ENCODE measurements around the gene SERBP1.
"Not testable (repeated sequence)": the region's sequence is repeated elsewhere in the genome, so short reads cannot be mapped to it uniquely, and the experiment has no call there.

The SERBP1 gene

GRCh38 chr1:67431156-67431765, 1.1 kb upstream of the SERBP1 start:
- Histone ChIP-seq H3K27ac (ENCODE audit: low read depth, low read length) (peak overlapping the region; percentile 95), H3K4me3 (ENCODE audit: low read depth in 1 of 5, low read length in 5 of 5) (peak overlapping the region; percentile 81 to 96 (median 91)), H3K4me1 (ENCODE audit: control insufficient read depth in 5 of 5, insufficient read depth in 5 of 5, low read length in 5 of 5) (peaks cover 5 to 44% (median 38%) of the 10 kb centered on the region in 5 donors), H3K9me3 (ENCODE audit: control insufficient read depth in 5 of 5, low read length in 5 of 5) (no peaks in the 10 kb centered on the region), H3K9ac (ENCODE audit: low read length in 5 of 5) (peak overlapping the region; percentile 72 to 97 (median 95)), H3K27me3 (ENCODE audit: control insufficient read depth in 5 of 5, insufficient read depth in 4 of 5, low read length in 5 of 5) (no peaks in the 10 kb centered on the region), H3K36me3 (ENCODE audit: control insufficient read depth in 5 of 5, insufficient read depth in 5 of 5, low read length in 5 of 5) (no peaks in the 10 kb centered on the region)

- no peaks in the 10 kb centered on the region for H3K27me3 ChIP-seq (ENCODE audit: control insufficient read depth in 5 of 5, insufficient read depth in 4 of 5, low read length in 5 of 5)
- peak overlapping the region; percentile 81 to 98 (median 91) for H3K4me3 ChIP-seq (ENCODE audit: low read depth in 1 of 5, low read length in 5 of 5)
- peak overlapping the region; percentile 81 to 98 (median 92) for H3K9ac ChIP-seq (ENCODE audit: low read length in 5 of 5)
- no peaks in the 10 kb centered on the region for H3K9me3 ChIP-seq (ENCODE audit: control insufficient read depth in 5 of 5, low read length in 5 of 5)
- peak overlapping the region; percentile 95 for H3K27ac ChIP-seq (ENCODE audit: low read depth, low read length)
- peaks cover 5 to 48% (median 39%) of the 10 kb centered on the region in 5 donors for H3K4me1 ChIP-seq (ENCODE audit: control insufficient read depth in 5 of 5, insufficient read depth in 5 of 5, low read length in 5 of 5)
- H3K36me3 ChIP-seq (ENCODE audit: control insufficient read depth in 5 of 5, insufficient read depth in 5 of 5, low read length in 5 of 5): peaks cover 8 to 13% (median 11%) of the 10 kb centered on the region in 5 donors
Observed at GRCh38 chr1:67429528-67430357, 459 bp downstream of the SERBP1 start.

GRCh38 chr1:67429011-67429527, 1.1 kb downstream of the SERBP1 start:
- H3K27me3 ChIP-seq (ENCODE audit: control insufficient read depth in 5 of 5, insufficient read depth in 4 of 5, low read length in 5 of 5): no peaks in the 10 kb centered on the region
- H3K36me3 ChIP-seq (ENCODE audit: control insufficient read depth in 5 of 5, insufficient read depth in 5 of 5, low read length in 5 of 5): peaks cover 15 to 20% (median 17%) of the 10 kb centered on the region in 5 donors
- H3K9ac ChIP-seq (ENCODE audit: low read length in 5 of 5): peak overlapping the region; percentile 81 to 98 (median 92)
- peaks cover 5 to 48% (median 39%) of the 10 kb centered on the region in 5 donors for H3K4me1 ChIP-seq (ENCODE audit: control insufficient read depth in 5 of 5, insufficient read depth in 5 of 5, low read length in 5 of 5)
- peak overlapping the region; percentile 81 to 98 (median 91) for H3K4me3 ChIP-seq (ENCODE audit: low read depth in 1 of 5, low read length in 5 of 5)
- peak overlapping the region; percentile 95 for H3K27ac ChIP-seq (ENCODE audit: low read depth, low read length)
- no peaks in the 10 kb centered on the region for H3K9me3 ChIP-seq (ENCODE audit: control insufficient read depth in 5 of 5, low read length in 5 of 5)

- H3K27ac ChIP-seq (ENCODE audit: low read depth, low read length): peak overlapping the region; percentile 95
Observed at GRCh38 chr1:67427947-67428346, 2.3 kb downstream of the SERBP1 start.

GRCh38 chr1:67427465-67427864, 2.7 kb downstream of the SERBP1 start:
- Histone ChIP-seq H3K36me3 (ENCODE audit: control insufficient read depth in 5 of 5, insufficient read depth in 5 of 5, low read length in 5 of 5) (peaks cover 18 to 36% (median 33%) of the 10 kb centered on the region in 5 donors), H3K27me3 (ENCODE audit: control insufficient read depth in 5 of 5, insufficient read depth in 4 of 5, low read length in 5 of 5) (no peaks in the 10 kb centered on the region), H3K9ac (ENCODE audit: low read length in 5 of 5) (peak overlapping the region in 4 of 5 donors; percentile 39 to 97 (median 76)), H3K9me3 (ENCODE audit: control insufficient read depth in 5 of 5, low read length in 5 of 5) (no peaks in the 10 kb centered on the region), H3K27ac (ENCODE audit: low read depth, low read length) (no peak overlapping the region), H3K4me1 (ENCODE audit: control insufficient read depth in 5 of 5, insufficient read depth in 5 of 5, low read length in 5 of 5) (peaks cover 5 to 48% (median 39%) of the 10 kb centered on the region in 5 donors), H3K4me3 (ENCODE audit: low read depth in 1 of 5, low read length in 5 of 5) (peak overlapping the region; percentile 81 to 98 (median 91))

More at GRCh38 chr1:67427947-67428346, 2.3 kb downstream of the SERBP1 start:
- Histone ChIP-seq H3K9me3 (ENCODE audit: control insufficient read depth in 5 of 5, low read length in 5 of 5) (no peaks in the 10 kb centered on the region), H3K4me1 (ENCODE audit: control insufficient read depth in 5 of 5, insufficient read depth in 5 of 5, low read length in 5 of 5) (peaks cover 5 to 48% (median 39%) of the 10 kb centered on the region in 5 donors), H3K27me3 (ENCODE audit: control insufficient read depth in 5 of 5, insufficient read depth in 4 of 5, low read length in 5 of 5) (no peaks in the 10 kb centered on the region), H3K36me3 (ENCODE audit: control insufficient read depth in 5 of 5, insufficient read depth in 5 of 5, low read length in 5 of 5) (peaks cover 18 to 31% (median 28%) of the 10 kb centered on the region in 5 donors), H3K4me3 (ENCODE audit: low read depth in 1 of 5, low read length in 5 of 5) (peak overlapping the region; percentile 81 to 98 (median 91)), H3K9ac (ENCODE audit: low read length in 5 of 5) (peak overlapping the region; percentile 59 to 97 (median 92))

GRCh38 chr1:67420835-67421492, 9.2 kb downstream of the SERBP1 start:
- H3K27ac ChIP-seq (ENCODE audit: low read depth, low read length): no peak overlapping the region
- H3K9me3 ChIP-seq (ENCODE audit: control insufficient read depth in 5 of 5, low read length in 5 of 5): no peaks in the 10 kb centered on the region
- peaks cover 0 to 4% (median 0%) of the 10 kb centered on the region in 5 donors for H3K4me1 ChIP-seq (ENCODE audit: control insufficient read depth in 5 of 5, insufficient read depth in 5 of 5, low read length in 5 of 5)
- H3K36me3 ChIP-seq (ENCODE audit: control insufficient read depth in 5 of 5, insufficient read depth in 5 of 5, low read length in 5 of 5): peaks cover 47 to 93% (median 83%) of the 10 kb centered on the region in 5 donors
- no peak overlapping the region for H3K4me3 ChIP-seq (ENCODE audit: low read depth in 1 of 5, low read length in 5 of 5)
- no peaks in the 10 kb centered on the region for H3K27me3 ChIP-seq (ENCODE audit: control insufficient read depth in 5 of 5, insufficient read depth in 4 of 5, low read length in 5 of 5)
- H3K9ac ChIP-seq (ENCODE audit: low read length in 5 of 5): no peak overlapping the region

GRCh38 chr1:67418839-67419586, 11.2 kb downstream of the SERBP1 start:
- Histone ChIP-seq H3K36me3 (ENCODE audit: control insufficient read depth in 5 of 5, insufficient read depth in 5 of 5, low read length in 5 of 5) (peaks cover 45 to 95% (median 85%) of the 10 kb centered on the region in 5 donors), H3K4me3 (ENCODE audit: low read depth in 1 of 5, low read length in 5 of 5) (no peak overlapping the region)

GRCh38 chr1:67417733-67418132, 12.5 kb downstream of the SERBP1 start:
- peaks cover 43 to 96% (median 82%) of the 10 kb centered on the region in 5 donors for H3K36me3 ChIP-seq (ENCODE audit: control insufficient read depth in 5 of 5, insufficient read depth in 5 of 5, low read length in 5 of 5)
- H3K27ac ChIP-seq (ENCODE audit: low read depth, low read length); H3K27me3 ChIP-seq (ENCODE audit: control insufficient read depth in 5 of 5, insufficient read depth in 4 of 5, low read length in 5 of 5); H3K4me1 ChIP-seq (ENCODE audit: control insufficient read depth in 5 of 5, insufficient read depth in 5 of 5, low read length in 5 of 5); H3K9ac ChIP-seq (ENCODE audit: low read length in 5 of 5); H3K4me3 ChIP-seq (ENCODE audit: low read depth in 1 of 5, low read length in 5 of 5); H3K9me3 ChIP-seq (ENCODE audit: control insufficient read depth in 5 of 5, low read length in 5 of 5): not testable (repeated sequence)

More at GRCh38 chr1:67418839-67419586, 11.2 kb downstream of the SERBP1 start:
- Histone ChIP-seq H3K9me3 (ENCODE audit: control insufficient read depth in 5 of 5, low read length in 5 of 5) (no peaks in the 10 kb centered on the region), H3K27ac (ENCODE audit: low read depth, low read length) (no peak overlapping the region), H3K4me1 (ENCODE audit: control insufficient read depth in 5 of 5, insufficient read depth in 5 of 5, low read length in 5 of 5) (no peaks in the 10 kb centered on the region), H3K27me3 (ENCODE audit: control insufficient read depth in 5 of 5, insufficient read depth in 4 of 5, low read length in 5 of 5) (no peaks in the 10 kb centered on the region), H3K9ac (ENCODE audit: low read length in 5 of 5) (no peak overlapping the region)

- H3K36me3 ChIP-seq (ENCODE audit: control insufficient read depth in 5 of 5, insufficient read depth in 5 of 5, low read length in 5 of 5): peaks cover 32 to 84% (median 68%) of the 10 kb centered on the region in 5 donors
- H3K27ac ChIP-seq (ENCODE audit: low read depth, low read length): no peak overlapping the region
- H3K4me1 ChIP-seq (ENCODE audit: control insufficient read depth in 5 of 5, insufficient read depth in 5 of 5, low read length in 5 of 5): no peaks in the 10 kb centered on the region
- no peak overlapping the region for H3K9ac ChIP-seq (ENCODE audit: low read length in 5 of 5)
- H3K27me3 ChIP-seq (ENCODE audit: control insufficient read depth in 5 of 5, insufficient read depth in 4 of 5, low read length in 5 of 5): no peaks in the 10 kb centered on the region
- H3K9me3 ChIP-seq (ENCODE audit: control insufficient read depth in 5 of 5, low read length in 5 of 5): no peaks in the 10 kb centered on the region
- H3K4me3 ChIP-seq (ENCODE audit: low read depth in 1 of 5, low read length in 5 of 5): no peak overlapping the region
Observed at GRCh38 chr1:67415041-67415440, 15.2 kb downstream of the SERBP1 start.

Measured in subcutaneous abdominal adipose tissue (tissue), 5 donors.